Lung (tissue), 12 donors: ENCODE results near the gene TGFB2. TPM values are rescaled to one million over a fixed set of nuclear protein-coding genes. Genes with fewer than 3 reads are reported as not detected.

ENCODE experiments used
- ATAC-seq: fragments of 200-7000 bp; cut with Tn5 transposase; one replicate; pipeline ENCODE4 v1.9.1; 2020; ENCODE audit warnings: moderate number of reproducible peaks; ENCODE audit not compliant: insufficient read depth, low FRiP score
- DNase-seq, 3 donors: peaks; one replicate each; pipeline ENCODE4 v3.0.0-alpha.2; 2013 to 2017
- H3K27ac ChIP-seq, 2 donors: one replicate each; pipeline ENCODE4 v1.5.1; 2013; ENCODE audit warnings: mild to moderate bottlenecking in 2 of 2, moderate library complexity in 2 of 2, control low read depth in 1 of 2, inconsistent platforms in 1 of 2, low read depth in 1 of 2, low read length in 1 of 2
- H3K27me3 ChIP-seq, 3 donors: one replicate each; pipeline ENCODE4 v1.5.1; 2013; ENCODE audit warnings: low read length in 2 of 3; ENCODE audit not compliant: control insufficient read depth in 3 of 3, insufficient read depth in 3 of 3
- H3K36me3 ChIP-seq, 4 donors: one replicate each; pipeline ENCODE4 v1.5.1; 2013; ENCODE audit warnings: low read length in 4 of 4, mild to moderate bottlenecking in 1 of 4, moderate library complexity in 1 of 4; ENCODE audit not compliant: control insufficient read depth in 4 of 4, insufficient read depth in 4 of 4
- H3K4me1 ChIP-seq, 5 donors: one replicate each; pipeline ENCODE4 v1.5.1; 2013; ENCODE audit warnings: low read length in 5 of 5, mild to moderate bottlenecking in 2 of 5, moderate library complexity in 1 of 5; ENCODE audit not compliant: control insufficient read depth in 5 of 5, insufficient read depth in 5 of 5
- H3K4me3 ChIP-seq: one replicate; pipeline ENCODE4 v1.5.1; 2013; ENCODE audit warnings: mild to moderate bottlenecking, control low read depth, moderate library complexity
- H3K9ac ChIP-seq, 2 donors: one replicate each; pipeline ENCODE4 v1.5.1; 2013; ENCODE audit warnings: low read length in 2 of 2, control low read depth in 1 of 2; ENCODE audit not compliant: insufficient read depth in 1 of 2
- H3K9me3 ChIP-seq, 4 donors: one replicate each; pipeline ENCODE4 v1.5.1; 2013; ENCODE audit warnings: low read length in 3 of 4, mild to moderate bottlenecking in 1 of 4, moderate library complexity in 1 of 4; ENCODE audit not compliant: control insufficient read depth in 4 of 4, insufficient read depth in 3 of 4
- WGBS, 2 donors: extraction: QIAGEN DNeasy Blood & Tissue Kit; methylation state at CpG; one replicate each; pipeline ENCODE4 v1.1.7; 2013; 5-methylcytosine and 5-hydroxymethylcytosine counted together
- polyA plus RNA-seq, 2 donors: library from polyadenylated mRNA; stranded (reverse); fragments of 200-250 nt; gene quantifications; one replicate each; pipeline ENCODE4 v1.2.1, GENCODE V29; 2013
- total RNA-seq, 2 donors: library from RNA; depleted of rRNA in 1 of 2; stranded (reverse); fragments of >200 nt in 1 of 2; gene quantifications; one replicate each; pipeline ENCODE4 v1.2.1, GENCODE V29; 2014 to 2021
- TF ChIP-seq, protein P1 (sequence below): IDR thresholded peaks from 2 replicates; pipeline ENCODE4 v1.5.1; 2012; ENCODE audit warnings: mild to moderate bottlenecking; ENCODE audit errors: control extremely low read depth, extremely low read depth
- donor health status: control.
- donor health status: control.
- donor health status: Bipolar disorder and iron deficiency.
- donor health status: healthy.
- donor health status: DM: yes; HTN: yes; CAD: no.

Gene TGFB2
- total and polyA plus RNA-seq, 4 donors, result 1.9 to 53.7 (median 3.8) TPM

DNA sequence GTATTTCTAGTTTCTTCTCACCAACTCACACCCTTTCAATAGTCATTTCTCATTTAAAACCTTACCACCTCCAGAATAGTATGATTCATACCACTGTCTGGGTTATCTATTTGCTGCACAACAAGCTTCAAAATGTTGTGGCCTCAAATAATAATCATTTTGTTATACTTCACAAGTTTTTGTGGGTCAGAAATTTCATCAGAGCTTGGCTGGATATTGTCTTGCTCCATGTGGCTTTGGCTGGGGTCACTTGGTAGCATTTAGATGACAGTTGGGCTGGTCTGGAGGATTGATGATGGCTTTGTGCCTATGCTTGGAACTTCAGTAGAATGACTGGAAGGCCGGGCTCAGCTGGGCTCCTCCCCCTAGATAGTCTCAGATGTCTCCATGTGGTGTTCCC is 66.0 kb downstream of the TGFB2 start:
- Histone ChIP-seq H3K4me1 (peaks cover 0 to 5% (median 0%) of the 10 kb centered on the region in 5 donors), H3K27ac (no peak overlapping the region), H3K27me3 (no peaks in the 10 kb centered on the region), H3K4me3 (no peak overlapping the region), H3K9ac (no peak overlapping the region), H3K36me3 (peaks cover 0 to 8% (median 4%) of the 10 kb centered on the region in 4 donors), H3K9me3 (no peaks in the 10 kb centered on the region)
- 81 to 95% methylated on average over 1 of the region's 1 CpG for WGBS, 2 donors
- DNase-seq (no peak), ATAC-seq (no peak)
- TF ChIP-seq, protein P1, sequence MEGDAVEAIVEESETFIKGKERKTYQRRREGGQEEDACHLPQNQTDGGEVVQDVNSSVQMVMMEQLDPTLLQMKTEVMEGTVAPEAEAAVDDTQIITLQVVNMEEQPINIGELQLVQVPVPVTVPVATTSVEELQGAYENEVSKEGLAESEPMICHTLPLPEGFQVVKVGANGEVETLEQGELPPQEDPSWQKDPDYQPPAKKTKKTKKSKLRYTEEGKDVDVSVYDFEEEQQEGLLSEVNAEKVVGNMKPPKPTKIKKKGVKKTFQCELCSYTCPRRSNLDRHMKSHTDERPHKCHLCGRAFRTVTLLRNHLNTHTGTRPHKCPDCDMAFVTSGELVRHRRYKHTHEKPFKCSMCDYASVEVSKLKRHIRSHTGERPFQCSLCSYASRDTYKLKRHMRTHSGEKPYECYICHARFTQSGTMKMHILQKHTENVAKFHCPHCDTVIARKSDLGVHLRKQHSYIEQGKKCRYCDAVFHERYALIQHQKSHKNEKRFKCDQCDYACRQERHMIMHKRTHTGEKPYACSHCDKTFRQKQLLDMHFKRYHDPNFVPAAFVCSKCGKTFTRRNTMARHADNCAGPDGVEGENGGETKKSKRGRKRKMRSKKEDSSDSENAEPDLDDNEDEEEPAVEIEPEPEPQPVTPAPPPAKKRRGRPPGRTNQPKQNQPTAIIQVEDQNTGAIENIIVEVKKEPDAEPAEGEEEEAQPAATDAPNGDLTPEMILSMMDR, result no peak

DNA sequence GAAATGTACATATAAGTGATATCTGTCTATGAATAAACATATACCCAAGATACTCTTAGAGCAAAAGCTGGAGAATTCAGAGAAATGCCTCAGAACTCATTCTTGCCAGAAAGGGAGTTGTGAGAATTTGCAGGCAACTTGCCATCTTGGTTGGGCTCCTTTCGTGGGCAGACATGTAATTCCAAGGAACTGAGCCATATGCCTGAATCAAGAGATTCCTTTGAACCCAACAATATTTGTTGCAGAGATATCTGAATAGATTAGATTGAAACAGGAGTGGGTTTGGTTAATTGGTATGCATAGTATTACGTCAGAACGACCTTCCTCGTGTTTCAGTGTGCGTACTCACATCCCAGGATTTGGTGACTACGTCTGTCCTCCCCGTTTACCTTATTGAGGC is 67.0 kb downstream of the TGFB2 start:
- H3K9ac ChIP-seq, result no peak overlapping the region
- WGBS, 2 donors, result 90 to 96% methylated on average over 7 of the region's 7 CpGs
- H3K27me3 ChIP-seq, result no peaks in the 10 kb centered on the region
- H3K4me1 ChIP-seq, result peaks cover 0 to 5% (median 0%) of the 10 kb centered on the region in 5 donors
- TF ChIP-seq, protein P1, result no peak
- ATAC-seq, result no peak
- H3K27ac ChIP-seq, result no peak overlapping the region
- H3K9me3 ChIP-seq, result no peaks in the 10 kb centered on the region
- no peak for DNase-seq
- H3K4me3 ChIP-seq, result no peak overlapping the region
- H3K36me3 ChIP-seq, result peaks cover 0 to 10% (median 4%) of the 10 kb centered on the region in 4 donors

DNA sequence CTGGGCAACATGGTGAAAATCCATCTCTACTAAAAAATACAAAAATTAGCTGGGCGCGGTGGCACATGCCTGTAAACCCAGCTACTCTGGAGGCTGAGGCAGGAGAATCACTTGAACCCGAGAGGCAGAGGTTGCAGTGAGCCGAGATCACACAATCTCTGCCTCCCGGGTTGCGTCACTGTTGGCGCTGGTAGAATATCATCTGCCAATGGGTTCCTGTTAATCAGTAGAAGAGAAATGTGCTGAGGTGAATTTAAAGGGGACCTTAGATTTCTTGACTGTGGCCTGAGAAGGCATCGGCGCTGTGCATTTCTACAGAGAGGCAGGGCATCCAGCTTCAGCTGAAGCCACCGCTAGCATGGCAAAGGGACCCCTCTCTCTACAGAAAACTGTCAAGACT is 68.0 kb downstream of the TGFB2 start:
- H3K4me3 ChIP-seq, result no peak overlapping the region
- no peaks in the 10 kb centered on the region for H3K9me3 ChIP-seq
- 94 to 95% methylated on average over 10 of the region's 10 CpGs for WGBS, 2 donors
- DNase-seq (no peak), ATAC-seq (no peak)
- H3K9ac ChIP-seq, result no peak overlapping the region
- TF ChIP-seq, protein P1, result no peak
- H3K27me3 ChIP-seq, result no peaks in the 10 kb centered on the region
- no peak overlapping the region for H3K27ac ChIP-seq
- peaks cover 0 to 5% (median 0%) of the 10 kb centered on the region in 5 donors for H3K4me1 ChIP-seq
- peaks cover 0 to 10% (median 4%) of the 10 kb centered on the region in 4 donors for H3K36me3 ChIP-seq

DNA sequence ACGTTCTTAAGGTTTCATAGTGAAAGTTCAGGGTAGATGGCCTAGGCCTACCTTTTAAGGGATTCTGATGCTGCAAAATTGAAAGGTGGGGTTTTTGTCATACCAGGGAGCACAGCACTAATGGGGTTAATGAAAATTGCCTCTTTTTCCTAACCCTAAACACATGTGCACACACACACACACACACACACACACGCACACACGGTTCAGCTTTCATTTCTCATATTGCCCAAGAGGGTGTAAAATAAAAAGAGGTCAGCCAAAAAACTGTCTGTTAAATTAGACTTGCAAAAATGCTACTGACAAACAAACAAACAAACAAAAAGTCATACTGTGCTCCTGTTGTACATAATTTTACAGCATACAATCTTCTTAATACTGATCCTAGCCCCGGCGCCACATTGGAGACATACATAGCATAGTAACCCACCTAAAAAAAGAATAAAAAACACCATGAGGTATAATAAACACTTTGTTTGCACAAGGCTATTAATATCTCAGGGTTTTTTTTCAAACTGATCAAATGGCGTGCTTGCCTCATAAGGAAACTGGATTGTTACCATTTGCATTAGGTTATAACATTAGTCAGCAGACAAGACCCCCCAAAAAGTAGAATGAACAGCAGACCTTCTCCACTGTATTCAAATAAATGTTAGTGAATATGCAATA is 69.1 kb downstream of the TGFB2 start:
- no peak overlapping the region for H3K4me3 ChIP-seq
- H3K27ac ChIP-seq, result no peak overlapping the region
- DNase-seq, result peak in 1 of 3 donors; percentile 44
- H3K9ac ChIP-seq, result no peak overlapping the region
- no peaks in the 10 kb centered on the region for H3K9me3 ChIP-seq
- no peaks in the 10 kb centered on the region for H3K27me3 ChIP-seq
- no peak for ATAC-seq
- H3K36me3 ChIP-seq, result peaks cover 0 to 10% (median 4%) of the 10 kb centered on the region in 4 donors
- WGBS, 2 donors, result 84 to 87% methylated on average over 6 of the region's 6 CpGs
- peaks cover 0 to 2% (median 0%) of the 10 kb centered on the region in 5 donors for H3K4me1 ChIP-seq
- TF ChIP-seq, protein P1, result no peak
